ENCODE measurements around the gene POLK.
"Not testable (repeated sequence)": the region's sequence is repeated elsewhere in the genome, so short reads cannot be mapped to it uniquely, and the experiment has no call there.

The POLK gene

GRCh38 chr5:75547812-75548211 is 36.1 kb downstream of the POLK start:
- no peak for DNase-seq (ENCODE audit: low read depth in 2 of 2, low spot score in 1 of 2)

- DNase-seq (ENCODE audit: low read depth in 2 of 2, low spot score in 1 of 2), result no peak
Observed at GRCh38 chr5:75550597-75550996, 38.9 kb downstream of the POLK start.

GRCh38 chr5:75551471-75551870 is 39.8 kb downstream of the POLK start:
- DNase-seq (ENCODE audit: low read depth in 2 of 2, low spot score in 1 of 2), result no peak

- no peak for DNase-seq (ENCODE audit: low read depth in 2 of 2, low spot score in 1 of 2)
Observed at GRCh38 chr5:75552764-75553163, 41.1 kb downstream of the POLK start.

- DNase-seq (ENCODE audit: low read depth in 2 of 2, low spot score in 1 of 2), result no peak
Observed at GRCh38 chr5:75553358-75553757, 41.7 kb downstream of the POLK start.

- DNase-seq (ENCODE audit: low read depth in 2 of 2, low spot score in 1 of 2), result no peak
Observed at GRCh38 chr5:75558221-75558620, 46.5 kb downstream of the POLK start.

DNA sequence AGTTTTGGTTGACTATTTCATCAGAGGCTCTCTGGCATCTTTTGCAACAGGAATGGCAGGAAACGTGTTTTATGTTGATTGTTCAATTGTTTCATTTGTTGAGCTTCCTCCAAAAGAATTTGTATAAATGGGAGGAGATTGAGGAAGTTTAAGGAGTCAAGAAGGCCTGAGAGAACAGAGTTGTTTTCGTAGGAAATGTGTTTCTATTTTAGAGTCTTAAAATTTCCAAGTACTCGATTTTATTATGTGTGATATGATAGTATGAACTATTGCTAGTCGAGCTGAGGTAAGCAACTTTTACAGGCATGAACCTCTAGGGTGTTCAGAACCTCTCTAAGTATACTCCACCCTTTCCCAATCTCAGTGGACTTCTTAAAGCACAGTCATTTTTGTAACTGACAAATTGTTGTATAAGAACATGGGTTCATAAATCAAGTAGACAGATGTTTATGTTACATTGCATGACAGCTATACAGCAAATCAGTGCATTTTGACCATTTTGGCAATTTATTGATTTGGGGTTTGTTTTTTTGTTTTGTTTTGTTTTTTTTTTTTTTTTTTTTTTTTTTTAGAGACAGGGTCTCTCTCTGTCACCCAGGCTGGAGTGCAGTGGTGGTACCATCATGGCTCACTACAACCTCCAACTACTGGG is 47.4 kb downstream of the POLK start:
- no peak for DNase-seq (ENCODE audit: low read depth in 2 of 2, low spot score in 1 of 2)

DNA sequence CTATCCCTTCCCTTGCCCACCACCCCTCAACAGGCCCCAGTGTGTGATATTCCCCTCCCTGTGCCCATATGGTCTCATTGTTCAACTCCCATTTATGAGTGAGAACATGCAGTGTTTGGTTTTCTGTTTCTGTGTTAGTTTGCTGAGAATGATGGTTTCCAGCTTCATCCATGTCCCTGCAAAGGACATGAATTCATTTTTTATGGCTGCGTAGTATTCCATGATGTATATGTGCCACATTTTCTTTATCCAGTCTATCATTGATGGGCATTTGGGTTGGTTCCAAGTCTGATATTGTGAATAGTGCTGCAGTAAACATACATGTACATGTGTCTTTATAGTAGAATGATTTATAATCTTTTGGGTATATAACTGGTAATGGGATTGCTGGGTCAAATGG is 49.0 kb downstream of the POLK start:
- DNase-seq (ENCODE audit: low read depth in 2 of 2, low spot score in 1 of 2), result not testable (repeated sequence)

DNA sequence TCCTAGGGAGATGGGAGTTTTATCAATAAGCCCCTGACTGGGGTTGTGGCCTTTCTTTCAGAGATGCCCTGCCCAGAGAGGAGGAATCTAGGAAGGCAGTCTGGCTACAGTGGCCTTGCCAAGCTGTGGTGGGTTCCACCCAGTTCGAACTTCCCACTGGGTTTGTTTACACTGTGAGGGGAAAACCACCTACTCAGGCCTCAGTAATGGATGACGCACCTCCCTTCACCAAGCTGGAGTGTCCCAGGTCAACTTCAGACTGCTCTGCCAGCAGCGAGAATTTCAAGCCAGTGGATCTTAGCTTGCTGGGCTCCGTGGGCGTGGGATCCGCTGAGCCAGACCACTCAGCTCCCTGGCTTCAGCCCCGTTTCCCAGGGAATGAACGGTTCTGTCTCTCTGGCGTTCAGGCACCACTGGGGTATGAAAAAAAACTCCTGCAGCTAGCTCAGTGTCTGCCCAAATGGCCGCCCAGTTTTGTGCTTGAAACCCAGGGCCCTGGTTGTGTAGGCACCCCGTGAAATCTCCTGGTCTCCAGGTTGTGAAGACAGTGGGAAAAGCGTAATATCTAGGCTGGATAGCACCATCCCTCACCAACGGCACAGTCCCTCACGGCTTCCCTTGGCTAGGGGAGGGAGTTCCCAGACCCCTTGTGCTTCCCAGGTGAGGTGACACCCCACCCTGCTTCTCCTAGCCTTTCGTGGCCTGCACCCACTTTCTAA is 54.5 kb downstream of the POLK start:
- not testable (repeated sequence) for DNase-seq (ENCODE audit: low read depth in 2 of 2, low spot score in 1 of 2)

DNA sequence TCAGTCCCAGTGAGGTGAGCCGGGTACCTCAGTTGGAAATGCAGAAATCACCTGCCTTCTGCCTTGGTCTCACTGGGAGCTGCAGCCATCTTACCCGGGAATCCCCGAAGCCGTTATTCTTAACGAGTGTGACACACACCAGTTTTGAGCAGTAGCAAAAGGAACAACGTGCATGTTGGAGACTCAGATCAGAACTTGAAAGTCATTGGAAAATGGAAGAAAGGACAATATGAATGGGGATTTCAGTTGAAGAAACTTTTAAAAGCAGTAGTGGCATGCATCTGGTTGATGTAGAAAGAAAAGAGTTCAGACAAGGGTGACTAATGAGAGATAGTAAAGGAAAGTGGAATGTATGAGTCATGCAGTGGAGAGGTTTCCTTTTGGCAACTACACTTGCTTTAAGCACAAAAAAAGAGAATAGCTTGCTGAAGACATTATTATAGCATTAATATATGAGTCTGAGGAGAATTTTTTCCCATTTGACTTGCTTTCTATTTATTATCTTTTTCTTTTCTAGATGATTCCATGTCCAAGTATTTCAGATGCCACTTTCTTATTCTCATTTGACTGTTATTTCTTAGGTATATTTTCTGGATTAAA is 55.1 kb downstream of the POLK start:
- DNase-seq (ENCODE audit: low read depth in 2 of 2, low spot score in 1 of 2), result no peak

DNA sequence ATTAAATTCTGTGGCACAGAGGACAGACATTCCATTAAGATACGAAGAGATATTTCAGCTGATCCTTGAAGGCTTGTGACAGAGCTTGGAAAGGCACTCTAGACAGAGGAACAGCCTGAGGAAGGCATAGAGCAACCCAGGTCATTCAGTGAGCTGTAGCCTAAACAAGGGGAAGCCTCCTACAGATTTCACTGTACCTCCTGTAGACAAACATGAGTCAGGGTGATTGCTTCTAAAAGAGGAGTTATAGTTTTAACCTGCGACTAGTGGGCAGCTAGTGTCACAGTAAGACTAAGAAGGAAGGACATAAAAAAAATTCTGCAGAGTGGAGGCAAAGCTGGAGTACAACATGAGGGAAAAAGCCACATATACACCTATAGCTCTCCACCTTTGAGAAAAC is 56.0 kb downstream of the POLK start:
- no peak for DNase-seq (ENCODE audit: low read depth in 2 of 2, low spot score in 1 of 2)

DNA sequence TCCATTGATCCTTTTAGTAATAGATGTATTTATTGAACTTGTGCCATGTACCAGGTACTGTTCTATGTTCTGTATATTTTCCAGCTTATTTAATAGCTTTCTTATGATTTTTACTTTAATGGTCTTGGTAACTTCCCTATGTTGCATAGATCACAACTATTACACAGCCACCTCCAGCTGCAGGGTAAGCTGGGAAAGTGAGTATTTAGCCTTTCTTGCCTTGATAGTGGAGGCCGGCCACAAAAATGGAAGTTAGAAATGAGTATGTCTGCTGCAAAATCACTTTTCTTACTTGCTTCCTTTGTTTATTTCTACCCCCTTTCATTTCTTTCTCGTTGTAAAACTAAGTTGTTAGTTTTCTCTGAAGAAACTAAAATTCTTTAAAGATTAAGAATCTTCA is 56.5 kb downstream of the POLK start:
- DNase-seq (ENCODE audit: low read depth in 2 of 2, low spot score in 1 of 2), result no peak

DNA sequence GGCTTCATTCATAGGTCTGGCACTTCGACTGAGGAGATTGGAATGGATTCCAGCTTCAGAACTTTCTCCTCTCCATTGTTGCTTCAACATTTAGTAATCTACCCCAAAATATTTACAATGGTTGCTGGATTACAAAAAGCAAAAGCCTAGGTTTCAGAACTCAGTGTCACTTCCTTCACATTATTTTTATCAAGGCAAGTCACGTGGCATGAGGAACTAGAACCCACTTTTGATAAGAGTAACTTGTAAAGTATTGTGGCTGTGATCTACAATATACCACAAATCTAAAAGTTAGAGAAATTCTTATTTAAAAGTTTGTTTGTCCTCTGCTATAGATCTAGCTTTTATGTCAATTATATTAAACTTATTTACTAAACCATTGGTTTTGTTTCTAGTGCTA is 59.9 kb downstream of the POLK start:
- DNase-seq (ENCODE audit: low read depth in 2 of 2, low spot score in 1 of 2), result no peak

- no peak for DNase-seq (ENCODE audit: low read depth in 2 of 2, low spot score in 1 of 2)
Observed at GRCh38 chr5:75574791-75575190, 63.1 kb downstream of the POLK start.

DNA sequence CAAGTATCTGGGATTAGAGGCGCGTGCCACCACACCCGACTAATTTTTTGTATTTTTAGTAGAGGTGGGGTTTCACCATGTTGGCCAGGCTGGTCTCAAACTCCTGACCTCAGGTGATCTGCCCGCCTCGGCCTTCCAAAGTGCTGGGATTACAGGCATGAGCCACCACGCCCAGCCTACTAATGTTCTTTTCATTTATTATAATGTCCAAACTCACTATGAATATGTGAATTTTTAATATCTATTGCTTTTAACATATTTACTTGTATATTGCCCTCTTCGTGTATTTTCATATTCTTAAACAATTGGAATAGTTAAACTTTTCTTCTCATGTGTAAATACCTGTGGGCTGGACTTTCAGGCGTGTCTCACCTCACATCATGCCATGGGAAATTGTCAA is 66.6 kb downstream of the POLK start:
- DNase-seq (ENCODE audit: low read depth in 2 of 2, low spot score in 1 of 2), result not testable (repeated sequence)

GRCh38 chr5:75584641-75585040 is 73.0 kb downstream of the POLK start:
- DNase-seq (ENCODE audit: low read depth in 2 of 2, low spot score in 1 of 2), result no peak

GRCh38 chr5:75588666-75589065 is 77.0 kb downstream of the POLK start:
- DNase-seq (ENCODE audit: low read depth in 2 of 2, low spot score in 1 of 2), result no peak

GRCh38 chr5:75600535-75600934 is 88.8 kb downstream of the POLK start:
- DNase-seq (ENCODE audit: low read depth in 2 of 2, low spot score in 1 of 2), result no peak

GRCh38 chr5:75601567-75601966 is 89.9 kb downstream of the POLK start:
- no peak for DNase-seq (ENCODE audit: low read depth in 2 of 2, low spot score in 1 of 2)

- no peak for DNase-seq (ENCODE audit: low read depth in 2 of 2, low spot score in 1 of 2)
Observed at GRCh38 chr5:75601996-75602395, 90.3 kb downstream of the POLK start.

DNA sequence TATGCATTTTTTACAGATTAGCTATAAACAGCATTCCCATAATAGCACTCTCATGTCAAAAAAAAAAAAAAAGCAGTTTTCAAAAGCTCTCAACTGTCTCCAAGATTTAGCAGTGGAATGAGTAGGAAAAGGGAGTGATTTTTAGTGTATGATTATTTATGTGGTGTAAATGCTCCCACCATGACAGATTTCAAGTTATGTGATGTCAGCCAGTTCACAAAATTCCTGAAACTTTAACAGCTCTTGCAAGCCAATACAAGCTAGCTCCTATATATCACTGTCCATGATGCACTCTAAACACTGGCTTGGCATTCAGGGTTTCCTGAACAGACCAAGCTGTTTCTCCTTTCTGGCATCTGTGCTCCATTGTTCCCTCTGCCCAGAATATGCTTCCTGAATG is 91.7 kb downstream of the POLK start:
- DNase-seq (ENCODE audit: low read depth in 2 of 2, low spot score in 1 of 2), result no peak

DNA sequence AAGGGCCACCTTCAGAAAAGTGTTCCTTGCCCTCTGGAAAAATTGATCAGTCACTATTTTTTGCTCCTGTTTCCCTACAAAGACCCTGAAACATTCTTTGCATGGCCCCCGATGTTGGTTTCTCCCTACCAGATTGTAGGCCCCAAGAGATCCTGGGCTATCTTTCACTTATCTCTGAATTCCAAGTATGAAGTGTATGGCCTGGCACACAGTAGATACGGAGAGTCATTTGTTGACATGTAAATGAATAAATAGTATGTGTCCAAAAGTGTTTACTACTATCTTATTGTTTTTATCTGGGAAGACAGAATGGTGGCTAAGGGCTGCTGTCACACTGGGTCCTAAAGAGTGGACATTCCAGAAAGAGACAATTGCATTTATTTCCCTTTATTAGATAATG is 92.1 kb downstream of the POLK start:
- DNase-seq (ENCODE audit: low read depth in 2 of 2, low spot score in 1 of 2), result no peak

- DNase-seq (ENCODE audit: low read depth in 2 of 2, low spot score in 1 of 2), result not testable (repeated sequence)
Observed at GRCh38 chr5:75607341-75607740, 95.7 kb downstream of the POLK start.

Data from stimulated activated CD8-positive, alpha-beta memory T cell treated with anti-CD3 and anti-CD28 coated beads, Interleukin-4, amount 100 ng/mL, for 1 hour (primary cell).